Karpas-422 (cell line): ENCODE results near the gene KRTAP9-7. TPM values are rescaled to one million over a fixed set of nuclear protein-coding genes. Genes with fewer than 3 reads are reported as not detected.
A peak's percentile ranks its signal among the peaks of the same experiment; 100 is the strongest.

Source experiments
- DNase-seq: peaks from one replicate; pipeline ENCODE4 v3.0.0-alpha.2; 2015
- H2AFZ ChIP-seq: fragments of 200-600 bp; sonication (generic); 2 replicates; pipeline ENCODE4 v1.6.1; 2014; ENCODE audit warnings: antibody characterized with exemption, low read length, mixed read lengths
- H3K27ac ChIP-seq: fragments of 200-600 bp; sonication (generic); 2 replicates; pipeline ENCODE4 v1.5.1; 2014; ENCODE audit warnings: mild to moderate bottlenecking, low read length, moderate library complexity
- H3K27me3 ChIP-seq: fragments of 200-600 bp; sonication (generic); 2 replicates; pipeline ENCODE4 v1.6.1; 2014; ENCODE audit warnings: low read length, mixed read lengths
- H3K36me3 ChIP-seq: fragments of 200-600 bp; sonication (generic); 2 replicates; pipeline ENCODE4 v1.6.1; 2014; ENCODE audit warnings: low read length, mixed read lengths; ENCODE audit not compliant: insufficient read depth
- H3K4me1 ChIP-seq: fragments of 200-600 bp; sonication (generic); 2 replicates; pipeline ENCODE4 v1.6.1; 2014; ENCODE audit warnings: mild to moderate bottlenecking, low read length, mixed read lengths
- H3K4me2 ChIP-seq: fragments of 200-600 bp; sonication (generic); 2 replicates; pipeline ENCODE4 v1.6.1; 2014; ENCODE audit warnings: low read length, low read depth, mild to moderate bottlenecking; ENCODE audit not compliant: poor library complexity, severe bottlenecking
- H3K4me3 ChIP-seq: fragments of 200-600 bp; sonication (generic); 2 replicates; pipeline ENCODE4 v1.5.1; 2014; ENCODE audit warnings: mild to moderate bottlenecking, antibody characterized with exemption, low read length, mixed read lengths
- H3K79me2 ChIP-seq: fragments of 200-600 bp; sonication (generic); 2 replicates; pipeline ENCODE4 v1.6.1; 2014; ENCODE audit warnings: mild to moderate bottlenecking, low read length, mixed read lengths
- H3K9ac ChIP-seq: fragments of 200-600 bp; sonication (generic); 2 replicates; pipeline ENCODE4 v1.6.0; 2014; ENCODE audit warnings: low read length
- H3K9me2 ChIP-seq: fragments of 200-600 bp; sonication (generic), shearing (Covaris generic); replicated peaks from 2 replicates; pipeline ENCODE4 v1.6.0; 2014; ENCODE audit warnings: mild to moderate bottlenecking, low read length, moderate library complexity; ENCODE audit not compliant: insufficient read depth
- H3K9me3 ChIP-seq: fragments of 300-700, 200-600 bp; sonication (generic); 2 replicates; pipeline ENCODE4 v1.6.1; 2014; ENCODE audit warnings: low read length, mixed read lengths
- H4K20me1 ChIP-seq: fragments of 200-600 bp; sonication (generic); 2 replicates; pipeline ENCODE4 v1.6.1; 2014; ENCODE audit warnings: mild to moderate bottlenecking, antibody characterized with exemption, low read length, low read depth; ENCODE audit not compliant: insufficient read depth
- small RNA-seq: library from RNA; depleted of rRNA; stranded (forward); fragments of <200 nt; gene quantifications from one replicate; pipeline ENCODE3, GENCODE V24; 2014
- total RNA-seq: library from RNA; depleted of rRNA; stranded (reverse); fragments of >200 nt; shearing (Covaris generic); gene quantifications from 2 replicates; pipeline ENCODE4 v1.2.3, GENCODE V29; 2014; ENCODE audit warnings: low replicate concordance; rRNA removed

KRTAP9-7 gene
- total RNA-seq, 1 experiment from 2014 or later: not detected

- Histone ChIP-seq H3K9me3 (no peaks in the 10 kb centered on the region), H3K9ac (no peak overlapping the region), H3K4me3 (no peak overlapping the region), H2AFZ (no peak overlapping the region), H3K27me3 (no peaks in the 10 kb centered on the region), H3K4me1 (no peaks in the 10 kb centered on the region), H3K4me2 (no peak overlapping the region), H3K9me2 (no peaks in the 10 kb centered on the region), H3K27ac (no peak overlapping the region), H3K36me3 (no peaks in the 10 kb centered on the region), H3K79me2 (no peaks in the 10 kb centered on the region), H4K20me1 (no peaks in the 10 kb centered on the region)
- peak; percentile 74 for DNase-seq
These were observed 46.8 kb downstream of the KRTAP9-7 start for GRCh38 chr17:41322094-41322902.

- no peak overlapping the region for H3K27ac ChIP-seq
- H3K36me3 ChIP-seq: no peaks in the 10 kb centered on the region
- no peak overlapping the region for H3K4me3 ChIP-seq
- H3K9ac ChIP-seq: no peak overlapping the region
- no peak overlapping the region for H2AFZ ChIP-seq
- no peaks in the 10 kb centered on the region for H3K9me2 ChIP-seq
- no peaks in the 10 kb centered on the region for H3K9me3 ChIP-seq
- no peaks in the 10 kb centered on the region for H3K4me1 ChIP-seq
- no peaks in the 10 kb centered on the region for H4K20me1 ChIP-seq
- peak; percentile 24 for DNase-seq
- no peaks in the 10 kb centered on the region for H3K79me2 ChIP-seq
- no peak overlapping the region for H3K4me2 ChIP-seq
- no peaks in the 10 kb centered on the region for H3K27me3 ChIP-seq
These were observed 47.7 kb downstream of the KRTAP9-7 start for GRCh38 chr17:41322903-41323895.

GRCh38 chr17:41324180-41325075 is 48.9 kb downstream of the KRTAP9-7 start:
- Histone ChIP-seq H3K9me2 (no peaks in the 10 kb centered on the region), H3K36me3 (no peaks in the 10 kb centered on the region), H3K4me2 (no peak overlapping the region), H3K4me3 (no peak overlapping the region), H2AFZ (no peak overlapping the region), H4K20me1 (no peaks in the 10 kb centered on the region), H3K27me3 (no peaks in the 10 kb centered on the region), H3K9me3 (no peaks in the 10 kb centered on the region), H3K27ac (no peak overlapping the region), H3K79me2 (no peaks in the 10 kb centered on the region), H3K9ac (no peak overlapping the region), H3K4me1 (no peaks in the 10 kb centered on the region)
- DNase-seq: peak; percentile 35

GRCh38 chr17:41325126-41325525 is 49.6 kb downstream of the KRTAP9-7 start:
- no peaks in the 10 kb centered on the region for H3K27me3 ChIP-seq
- H3K9ac ChIP-seq: no peak overlapping the region
- no peak overlapping the region for H2AFZ ChIP-seq
- no peaks in the 10 kb centered on the region for H3K9me2 ChIP-seq
- no peak overlapping the region for H3K4me3 ChIP-seq
- H4K20me1 ChIP-seq: no peaks in the 10 kb centered on the region
- H3K79me2 ChIP-seq: no peaks in the 10 kb centered on the region
- no peak overlapping the region for H3K4me2 ChIP-seq
- H3K36me3 ChIP-seq: no peaks in the 10 kb centered on the region
- H3K4me1 ChIP-seq: no peaks in the 10 kb centered on the region
- no peak overlapping the region for H3K27ac ChIP-seq
- H3K9me3 ChIP-seq: no peaks in the 10 kb centered on the region
- DNase-seq: peak; percentile 24

GRCh38 chr17:41325611-41326010 is 50.1 kb downstream of the KRTAP9-7 start:
- Histone ChIP-seq H3K36me3 (no peaks in the 10 kb centered on the region), H3K27me3 (no peaks in the 10 kb centered on the region), H3K4me1 (no peaks in the 10 kb centered on the region), H4K20me1 (no peaks in the 10 kb centered on the region), H2AFZ (no peak overlapping the region), H3K4me2 (no peak overlapping the region), H3K9me3 (no peaks in the 10 kb centered on the region), H3K4me3 (no peak overlapping the region), H3K79me2 (no peaks in the 10 kb centered on the region), H3K9me2 (no peaks in the 10 kb centered on the region), H3K9ac (no peak overlapping the region), H3K27ac (no peak overlapping the region)
- no peak for DNase-seq

Small RNA genes lying within 50 kb of the gene (small RNA-seq; reads per million reads assigned to genes)
- not detected for gene KRTAP9-10P

Other genes starting within 250 kb of the KRTAP9-7 start
- gene KRTAP1-5, start 248.5 kb upstream of the KRTAP9-7 start, total RNA-seq: not detected in 2 replicates
- gene KRTAP1-4, start 245.5 kb upstream of the KRTAP9-7 start, total RNA-seq: not detected in 2 replicates
- gene KRTAP1-3, start 240.8 kb upstream of the KRTAP9-7 start, total RNA-seq: not detected in 2 replicates
- not detected in 2 replicates for gene KRTAP1-1, start 234.2 kb upstream of the KRTAP9-7 start, total RNA-seq
- not detected in 2 replicates for gene KRTAP2-1, start 228.4 kb upstream of the KRTAP9-7 start, total RNA-seq
- gene KRTAP2-2, start 220.5 kb upstream of the KRTAP9-7 start, total RNA-seq: not detected in 2 replicates
- not detected in 2 replicates for gene KRTAP2-3, start 215.6 kb upstream of the KRTAP9-7 start, total RNA-seq
- not detected in 2 replicates for gene KRTAP2-4, start 209.8 kb upstream of the KRTAP9-7 start, total RNA-seq
- not detected in 2 replicates for gene KRTAP4-7, start 191.5 kb upstream of the KRTAP9-7 start, total RNA-seq
- not detected in 2 replicates for gene KRTAP4-8, start 177.6 kb upstream of the KRTAP9-7 start, total RNA-seq
- not detected in 2 replicates for gene KRTAP4-16, start 173.5 kb upstream of the KRTAP9-7 start, total RNA-seq
- gene KRTAP4-9, start 170.3 kb upstream of the KRTAP9-7 start, total RNA-seq: not detected in 2 replicates
- gene KRTAP4-11, start 157.3 kb upstream of the KRTAP9-7 start, total RNA-seq: not detected in 2 replicates
- gene KRTAP4-12, start 151.5 kb upstream of the KRTAP9-7 start, total RNA-seq: not detected in 2 replicates
- not detected in 2 replicates for gene KRTAP4-6, start 135.2 kb upstream of the KRTAP9-7 start, total RNA-seq
- not detected in 2 replicates for gene KRTAP4-5, start 125.9 kb upstream of the KRTAP9-7 start, total RNA-seq
- not detected in 2 replicates for gene KRTAP4-4, start 115.0 kb upstream of the KRTAP9-7 start, total RNA-seq
- not detected in 2 replicates for gene KRTAP4-3, start 107.5 kb upstream of the KRTAP9-7 start, total RNA-seq
- gene KRTAP4-2, start 97.5 kb upstream of the KRTAP9-7 start, total RNA-seq: not detected in 2 replicates
- not detected in 2 replicates for gene KRTAP4-1, start 90.8 kb upstream of the KRTAP9-7 start, total RNA-seq
- gene KRTAP9-1, start 85.8 kb upstream of the KRTAP9-7 start, total RNA-seq: not detected in 2 replicates
- not detected in 2 replicates for gene KRTAP9-2, start 49.0 kb upstream of the KRTAP9-7 start, total RNA-seq
- not detected in 2 replicates for gene KRTAP9-3, start 43.2 kb upstream of the KRTAP9-7 start, total RNA-seq
- gene KRTAP9-8, start 37.7 kb upstream of the KRTAP9-7 start, total RNA-seq: not detected in 2 replicates
- not detected in 2 replicates for gene KRTAP9-4, start 26.0 kb upstream of the KRTAP9-7 start, total RNA-seq
- gene KRTAP9-9, start 20.3 kb upstream of the KRTAP9-7 start, total RNA-seq: not detected in 2 replicates
- gene KRTAP9-6, start 10.3 kb upstream of the KRTAP9-7 start, total RNA-seq: not detected in 2 replicates
- gene KRTAP29-1, start 27.2 kb downstream of the KRTAP9-7 start, total RNA-seq: not detected in 2 replicates
- not detected in 2 replicates for gene KRTAP16-1, start 33.6 kb downstream of the KRTAP9-7 start, total RNA-seq
- gene KRTAP17-1, start 40.0 kb downstream of the KRTAP9-7 start, total RNA-seq: 1.6 TPM in 1 of 2 replicates, not detected in the other
- not detected in 2 replicates for gene KRT33A, start 75.1 kb downstream of the KRTAP9-7 start, total RNA-seq
- gene KRT33B, start 94.1 kb downstream of the KRTAP9-7 start, total RNA-seq: not detected in 2 replicates
- gene KRT34, start 106.6 kb downstream of the KRTAP9-7 start, total RNA-seq: not detected in 2 replicates
- not detected in 2 replicates for gene KRT31, start 121.9 kb downstream of the KRTAP9-7 start, total RNA-seq
- not detected in 2 replicates for gene KRT37, start 148.9 kb downstream of the KRTAP9-7 start, total RNA-seq
- not detected in 2 replicates for gene KRT38, start 165.3 kb downstream of the KRTAP9-7 start, total RNA-seq
- gene KRT32, start 191.7 kb downstream of the KRTAP9-7 start, total RNA-seq: not detected in 2 replicates
- not detected in 2 replicates for gene KRT35, start 205.5 kb downstream of the KRTAP9-7 start, total RNA-seq
- not detected in 2 replicates for gene KRT36, start 214.2 kb downstream of the KRTAP9-7 start, total RNA-seq
- not detected in 2 replicates for gene KRT13, start 229.9 kb downstream of the KRTAP9-7 start, total RNA-seq
- not detected in 2 replicates for gene KRT15, start 243.2 kb downstream of the KRTAP9-7 start, total RNA-seq